DND-41 (cell line): ENCODE results near the gene CRYZ.

Source experiments
- ATAC-seq: fragments of 200-7000 bp; cut with Tn5 transposase; 3 replicates; pipeline ENCODE4 v1.9.1; 2021; ENCODE audit warnings: low read depth; ENCODE audit not compliant: insufficient read depth
- DNase-seq: peaks from one replicate; pipeline ENCODE4 v3.0.0-alpha.2; 2020
- H2AFZ ChIP-seq: 2 replicates; pipeline ENCODE4 v1.6.0; 2012; ENCODE audit warnings: low read depth, low read length
- H3K27ac ChIP-seq: 2 replicates; pipeline ENCODE4 v1.5.1; 2012; ENCODE audit warnings: low read length, inconsistent platforms
- H3K27me3 ChIP-seq: fragments of 200-600 bp; sonication (generic); 2 replicates; pipeline ENCODE4 v1.6.0; 2012; ENCODE audit warnings: low read length, mild to moderate bottlenecking, inconsistent platforms; ENCODE audit not compliant: insufficient read depth, poor library complexity
- H3K36me3 ChIP-seq: 2 replicates; pipeline ENCODE4 v1.5.1; 2012; ENCODE audit warnings: low read length, inconsistent platforms; ENCODE audit not compliant: insufficient read depth
- H3K4me1 ChIP-seq: 2 replicates; pipeline ENCODE4 v1.5.1; 2012; ENCODE audit warnings: mild to moderate bottlenecking, low read length; ENCODE audit not compliant: insufficient read depth
- H3K4me2 ChIP-seq: 2 replicates; pipeline ENCODE4 v1.6.0; 2012; ENCODE audit warnings: mild to moderate bottlenecking, moderate library complexity, low read length, inconsistent platforms; ENCODE audit not compliant: insufficient read depth
- H3K4me3 ChIP-seq, 2 experiments: fragments of 200-600 bp in 1 of 2; shearing (Covaris generic) in 1 of 2; 2 replicates each; pipeline ENCODE4 v1.5.1; 2012 to 2016; ENCODE audit warnings: inconsistent platforms in 2 of 2, low read length in 2 of 2, mild to moderate bottlenecking in 2 of 2, low read depth in 1 of 2, moderate library complexity in 1 of 2
- H3K79me2 ChIP-seq: 2 replicates; pipeline ENCODE4 v1.6.0; 2012; ENCODE audit warnings: low read length, inconsistent platforms; ENCODE audit not compliant: insufficient read depth
- H3K9ac ChIP-seq: 2 replicates; pipeline ENCODE4 v1.6.0; 2012; ENCODE audit warnings: low read depth, mild to moderate bottlenecking, inconsistent platforms, low read length, moderate library complexity
- H3K9me3 ChIP-seq: 2 replicates; pipeline ENCODE4 v1.5.1; 2012; ENCODE audit warnings: low read length, moderate library complexity, mild to moderate bottlenecking, inconsistent platforms; ENCODE audit not compliant: insufficient read depth, severe bottlenecking
- H4K20me1 ChIP-seq: 2 replicates; pipeline ENCODE4 v1.6.0; 2012; ENCODE audit warnings: low read length; ENCODE audit not compliant: insufficient read depth
- CTCF ChIP-seq: IDR thresholded peaks from 2 replicates; pipeline ENCODE4 v1.5.1; 2012; ENCODE audit warnings: borderline replicate concordance, low read length, moderate library complexity, mild to moderate bottlenecking; ENCODE audit not compliant: poor library complexity, severe bottlenecking; ENCODE audit errors: extremely low read depth
- EZH2 ChIP-seq: IDR thresholded peaks from 3 replicates; pipeline ENCODE4 v1.6.1; 2012; ENCODE audit warnings: borderline replicate concordance, low read depth, mild to moderate bottlenecking, moderate library complexity, low read length, inconsistent platforms; ENCODE audit not compliant: severe bottlenecking

Gene CRYZ

GRCh38 chr1:74703386-74704182, 29.3 kb downstream of the CRYZ start:
- no peak overlapping the region for H3K9ac ChIP-seq
- no peaks in the 10 kb centered on the region for H4K20me1 ChIP-seq
- TF ChIP-seq EZH2 (no peak), CTCF (no peak)
- DNase-seq (no peak), ATAC-seq (no peak)
- no peaks in the 10 kb centered on the region for H3K4me1 ChIP-seq
- H3K9me3 ChIP-seq: no peaks in the 10 kb centered on the region
- no peak overlapping the region for H3K27ac ChIP-seq
- no peak overlapping the region for H3K4me3 ChIP-seq
- H3K79me2 ChIP-seq: no peaks in the 10 kb centered on the region
- peaks cover 8% of the 10 kb centered on the region; the same call in 1 of the 2 replicates for H3K36me3 ChIP-seq
- no peak overlapping the region for H3K4me2 ChIP-seq
- H3K27me3 ChIP-seq: no peaks in the 10 kb centered on the region
- H2AFZ ChIP-seq: no peak overlapping the region

GRCh38 chr1:74699331-74699730, 33.5 kb downstream of the CRYZ start:
- TF ChIP-seq CTCF (no peak), EZH2 (no peak)
- no peaks in the 10 kb centered on the region for H3K79me2 ChIP-seq
- H4K20me1 ChIP-seq: no peaks in the 10 kb centered on the region
- no peak overlapping the region for H3K4me2 ChIP-seq
- H3K9ac ChIP-seq: no peak overlapping the region
- no peaks in the 10 kb centered on the region for H3K4me1 ChIP-seq
- H3K27me3 ChIP-seq: no peaks in the 10 kb centered on the region
- H2AFZ ChIP-seq: no peak overlapping the region
- H3K9me3 ChIP-seq: no peaks in the 10 kb centered on the region
- DNase-seq (no peak), ATAC-seq (no peak)
- no peak overlapping the region for H3K4me3 ChIP-seq
- no peaks in the 10 kb centered on the region for H3K36me3 ChIP-seq
- H3K27ac ChIP-seq: no peak overlapping the region

- Histone ChIP-seq H3K79me2 (no peaks in the 10 kb centered on the region), H3K4me1 (no peaks in the 10 kb centered on the region), H2AFZ (no peak overlapping the region), H3K9ac (no peak overlapping the region), H3K4me2 (no peak overlapping the region), H3K9me3 (no peaks in the 10 kb centered on the region), H4K20me1 (no peaks in the 10 kb centered on the region), H3K4me3 (no peak overlapping the region), H3K27ac (no peak overlapping the region), H3K36me3 (no peaks in the 10 kb centered on the region), H3K27me3 (no peaks in the 10 kb centered on the region)
- DNase-seq (no peak), ATAC-seq (no peak)
- TF ChIP-seq EZH2: no peak
- no peak for TF ChIP-seq CTCF
These were observed 35.0 kb downstream of the CRYZ start for GRCh38 chr1:74697832-74698231.
